Endothelial cell of umbilical vein (primary cell): ENCODE measurements around the gene NGFR. TPM values are rescaled to one million over a fixed set of nuclear protein-coding genes. Genes with fewer than 3 reads are reported as not detected.

Source experiments
- BruUV-seq: library from RNA; stranded (reverse); fragments of 400-500 nt; replicated peaks from 2 replicates; lab custom pipeline; 2021; lab: Mats Ljungman, UMichigan
- CTCF ChIA-PET: fragments of 300-600, 350-600 bp; sonication (Branson Sonifier 250); formaldehyde crosslinking; loops from one replicate; lab custom pipeline; 2021; ENCODE audit warnings: antibody characterized with exemption, inconsistent platforms; lab: Charles Lee
- POLR2A ChIA-PET: fragments of 300-600, 350-600 bp; sonication (Branson Sonifier 250); formaldehyde crosslinking; loops from one replicate; lab custom pipeline; 2021; ENCODE audit warnings: antibody characterized with exemption, inconsistent platforms; lab: Charles Lee
- DNase-seq: peaks from one replicate; pipeline ENCODE4 v3.0.0-alpha.2; 2011; ENCODE audit warnings: low read depth, low spot score
- FAIRE-seq: peaks from 2 replicates; lab custom pipeline; 2011; peaks lifted over from hg19 to GRCh38; lab: Jason Lieb, UNC
- H2AFZ ChIP-seq: 2 replicates; pipeline ENCODE4 v1.6.0; 2012; ENCODE audit warnings: low read depth, low read length, control low read depth, inconsistent platforms
- H3K27ac ChIP-seq: 2 replicates; pipeline ENCODE4 v1.5.1; 2011; ENCODE audit warnings: low read depth, mild to moderate bottlenecking, control low read depth, low read length, moderate library complexity; ENCODE audit not compliant: insufficient read depth
- H3K27me3 ChIP-seq, 2 experiments: 2 replicates each; pipeline versions ENCODE4 v1.6.0 to v1.6.1; 2011; ENCODE audit warnings: low read length in 2 of 2, mixed read lengths in 1 of 2; ENCODE audit not compliant: control insufficient read depth in 2 of 2, insufficient read depth in 2 of 2
- H3K36me3 ChIP-seq, 2 experiments: 2 replicates in 1 of 2; 3 replicates in 1 of 2; pipeline ENCODE4 v1.5.1; 2011; ENCODE audit warnings: low read length in 2 of 2, mild to moderate bottlenecking in 1 of 2, moderate library complexity in 1 of 2; ENCODE audit not compliant: control insufficient read depth in 2 of 2, insufficient read depth in 2 of 2; ENCODE audit errors: extremely low read depth in 1 of 2
- H3K4me1 ChIP-seq: 3 replicates; pipeline ENCODE4 v1.5.1; 2011; ENCODE audit warnings: mild to moderate bottlenecking, low read length; ENCODE audit not compliant: control insufficient read depth, insufficient read depth; ENCODE audit errors: extremely low read depth
- H3K4me2 ChIP-seq: 2 replicates; pipeline ENCODE4 v1.6.1; 2011; ENCODE audit warnings: low read length, control low read depth, mixed read lengths; ENCODE audit not compliant: insufficient read depth
- H3K4me3 ChIP-seq, 3 experiments: fragments of 200-600 bp in 1 of 3; sonication (generic), shearing (Covaris generic) in 1 of 3; replicated peaks in 1 of 3; 2 replicates each; pipeline ENCODE4 v1.5.1; 2011 to 2016; ENCODE audit warnings: control low read depth in 3 of 3, low read length in 3 of 3, mild to moderate bottlenecking in 2 of 3, inconsistent platforms in 1 of 3, low read depth in 1 of 3, moderate library complexity in 1 of 3; ENCODE audit not compliant: insufficient read depth in 1 of 3
- H3K79me2 ChIP-seq: 2 replicates; pipeline ENCODE4 v1.6.0; 2012; ENCODE audit warnings: low read length, inconsistent platforms; ENCODE audit not compliant: control insufficient read depth, insufficient read depth
- H3K9ac ChIP-seq: replicated peaks from 2 replicates; pipeline ENCODE3; 2011; ENCODE audit warnings: low read length, control low read depth; ENCODE audit not compliant: insufficient read depth; ENCODE audit errors: extremely low read depth
- H3K9me1 ChIP-seq: replicated peaks from 3 replicates; pipeline ENCODE4 v1.6.0; 2011; ENCODE audit warnings: mild to moderate bottlenecking, low read length; ENCODE audit not compliant: control insufficient read depth, insufficient read depth; ENCODE audit errors: extremely low read depth
- H3K9me3 ChIP-seq: replicated peaks from 2 replicates; pipeline ENCODE4 v1.5.1; 2012; ENCODE audit warnings: low read length, inconsistent platforms; ENCODE audit not compliant: control insufficient read depth, insufficient read depth
- H4K20me1 ChIP-seq: replicated peaks from 2 replicates; pipeline ENCODE3; 2011; ENCODE audit warnings: mild to moderate bottlenecking, low read length; ENCODE audit not compliant: control insufficient read depth, insufficient read depth; ENCODE audit errors: extremely low read depth
- CTCF ChIP-seq, 2 donors: IDR thresholded peaks; 1 replicate in 1 of 2; 2 replicates in 1 of 2; pipeline ENCODE4 v1.5.1; 2011; ENCODE audit warnings: low read length in 2 of 2, mild to moderate bottlenecking in 2 of 2, moderate library complexity in 2 of 2, control low read depth in 1 of 2, inconsistent platforms in 1 of 2, low read depth in 1 of 2; ENCODE audit not compliant: insufficient read depth in 1 of 2; ENCODE audit errors: extremely low read depth in 1 of 2
- EZH2 ChIP-seq: IDR thresholded peaks from 2 replicates; pipeline ENCODE4 v1.6.1; 2012; ENCODE audit warnings: borderline replicate concordance, low read depth, mild to moderate bottlenecking, moderate library complexity, low read length, inconsistent platforms; ENCODE audit not compliant: severe bottlenecking
- FOS ChIP-seq: IDR thresholded peaks from 2 replicates; pipeline ENCODE4 v1.6.1; 2011; ENCODE audit warnings: mild to moderate bottlenecking, low read length, moderate library complexity, borderline replicate concordance; ENCODE audit not compliant: insufficient read depth
- GATA2 ChIP-seq: IDR thresholded peaks from 2 replicates; pipeline ENCODE4 v1.7.0; 2011; ENCODE audit warnings: low read depth, mild to moderate bottlenecking, moderate library complexity, mixed read lengths, low read length; ENCODE audit not compliant: insufficient read length, insufficient read depth
- JUN ChIP-seq: IDR thresholded peaks from 2 replicates; pipeline ENCODE4 v1.6.1; 2011; ENCODE audit warnings: borderline replicate concordance, low read depth; ENCODE audit not compliant: insufficient read length, insufficient read depth
- MAX ChIP-seq: IDR thresholded peaks from 2 replicates; pipeline ENCODE4 v1.6.1; 2011; ENCODE audit not compliant: insufficient read depth, insufficient read length
- MYC ChIP-seq: IDR thresholded peaks from one replicate; pipeline ENCODE4 v1.6.1; 2011; ENCODE audit warnings: mild to moderate bottlenecking, low read depth, low read length
- POLR2A ChIP-seq: IDR thresholded peaks from 2 replicates; pipeline ENCODE4 v1.6.1; 2012; ENCODE audit warnings: low read depth, mild to moderate bottlenecking, control low read depth, low read length
- POLR2AphosphoS5 ChIP-seq: IDR thresholded peaks from 2 replicates; pipeline ENCODE4 v1.6.1; 2012; ENCODE audit warnings: low read depth, mild to moderate bottlenecking, control low read depth, low read length, moderate library complexity; ENCODE audit not compliant: insufficient read depth
- dilution Hi-C: fragments of 300-500 bp; cut with MboI; formaldehyde crosslinking; loops from one replicate; pipeline ENCODE4 v1.15.0; 2019; ENCODE audit warnings: low sequenced_read_pairs; ENCODE audit not compliant: extremely low pct_ligation_motif_present
- intact Hi-C: fragments of 100-400 bp; cut with micrococcal nuclease; formaldehyde crosslinking; loops from one replicate; pipeline ENCODE4 v1.10.0; 2022
- polyA plus RNA-seq, 4 experiments: library from polyadenylated mRNA; depleted of rRNA in 3 of 4; stranded (reverse) in 3 of 4; unstranded in 1 of 4; fragments of >200 nt; gene quantifications; 2 replicates each; pipeline versions ENCODE4 v1.2.1 to v1.2.3, GENCODE V29; 2011 to 2012; ENCODE audit warnings: missing spikeins in 1 of 4
- total RNA-seq: library from RNA; stranded (reverse); gene quantifications from 2 replicates; pipeline ENCODE4 v1.2.3, GENCODE V29; 2021

NGFR gene
- total and polyA plus RNA-seq, 2 donors (not counting 3 experiments of a cell fraction or from before 2014, with no cell fraction given) = not detected

GRCh38 chr17:49524473-49525359 lies 29.6 kb downstream of the NGFR start:
- no peaks in the 10 kb centered on the region for H3K36me3 ChIP-seq
- no peak for DNase-seq
- dilution Hi-C loops = no loop called here
- no peaks in the 10 kb centered on the region for H3K79me2 ChIP-seq
- BruUV-seq = no TSS peak
- no peak overlapping the region for H3K4me3 ChIP-seq
- no peak overlapping the region for H3K9ac ChIP-seq
- TF ChIP-seq EZH2 (no peak), JUN (no peak), POLR2AphosphoS5 (no peak), MAX (no peak), GATA2 (no peak), MYC (no peak), FOS (no peak), POLR2A (no peak), CTCF (IDR thresholded peaks at IDR 0.05; ENCODE audit: extremely low read depth in 1 of 2, insufficient read depth in 1 of 2, low read depth in 1 of 2, low read length in 2 of 2) (no peak)
- CTCF ChIA-PET = interaction anchor here (1.4 kb wide), 1 partner anchor 28 kb away, joined by 4 read pairs; no protein-coding TSS in a partner anchor
- H3K4me2 ChIP-seq = no peak overlapping the region
- FAIRE-seq = no peak
- H2AFZ ChIP-seq = no peak overlapping the region
- H3K27ac ChIP-seq = no peak overlapping the region
- no peaks in the 10 kb centered on the region for H3K9me1 ChIP-seq
- POLR2A ChIA-PET = no interaction called here
- H3K4me1 ChIP-seq = no peaks in the 10 kb centered on the region
- no peaks in the 10 kb centered on the region for H3K9me3 ChIP-seq
- H4K20me1 ChIP-seq = no peaks in the 10 kb centered on the region
- intact Hi-C loops = no loop called here
- H3K27me3 ChIP-seq = peaks cover 2 to 9% of the 10 kb centered on the region in 2 experiments
